ENCODE data around the gene PBX4. TPM values are rescaled to one million over a fixed set of nuclear protein-coding genes. Genes with fewer than 3 reads are reported as not detected.
A peak's percentile ranks its signal among the peaks of the same experiment; 100 is the strongest.

PBX4 gene
- total RNA-seq, 1 experiment from 2014 or later, result 0.34 TPM

DNA sequence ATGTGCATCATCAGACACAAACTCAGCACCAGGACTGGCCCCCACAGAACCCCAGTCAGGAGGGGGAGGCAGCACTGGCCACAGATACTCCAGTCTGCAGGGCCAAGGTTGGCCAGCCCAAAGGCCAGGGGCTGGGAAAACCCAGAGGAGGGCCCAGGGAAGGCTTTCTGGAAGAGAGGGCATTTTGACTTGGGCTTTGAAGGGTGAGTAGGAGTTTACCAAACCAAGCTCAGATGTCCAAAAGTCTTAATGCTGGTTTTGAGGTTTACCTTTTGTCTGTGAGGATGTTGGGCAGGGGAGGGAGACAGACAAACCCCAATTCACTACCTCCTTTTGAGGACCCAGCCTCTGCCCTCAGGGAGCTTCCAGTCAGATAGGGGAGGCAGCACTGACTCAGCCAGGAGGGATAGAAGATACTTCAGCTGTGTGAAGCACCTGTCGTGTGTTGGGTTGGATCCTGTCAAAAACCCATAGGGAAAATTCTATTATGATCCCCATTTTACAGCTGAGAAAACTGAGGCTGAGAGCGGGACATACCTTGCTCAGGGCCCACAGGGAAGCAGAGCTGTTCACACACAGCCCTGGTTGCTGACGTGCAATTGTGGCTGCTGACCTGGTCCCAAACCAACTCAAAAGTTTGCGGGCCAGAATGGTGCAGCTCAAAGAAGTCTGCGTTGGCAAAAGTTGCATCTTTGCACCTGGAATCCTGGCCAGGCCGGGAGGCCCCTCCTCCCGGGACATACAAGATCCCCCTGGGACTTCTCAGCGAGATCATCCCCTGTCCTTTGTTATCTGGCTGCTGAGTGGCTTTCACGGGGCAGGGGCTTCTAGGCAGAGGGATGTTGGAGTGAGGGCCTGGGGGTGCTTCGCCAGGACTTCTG, 67.3 kb downstream of the PBX4 start:
- no peak for DNase-seq (ENCODE audit: low read depth, low spot score)
- in situ Hi-C loops (cut with HindIII; ENCODE audit: low pct_unique_long_range_greater_than_20kb, low sequenced_read_pairs), result no loop called here

DNA sequence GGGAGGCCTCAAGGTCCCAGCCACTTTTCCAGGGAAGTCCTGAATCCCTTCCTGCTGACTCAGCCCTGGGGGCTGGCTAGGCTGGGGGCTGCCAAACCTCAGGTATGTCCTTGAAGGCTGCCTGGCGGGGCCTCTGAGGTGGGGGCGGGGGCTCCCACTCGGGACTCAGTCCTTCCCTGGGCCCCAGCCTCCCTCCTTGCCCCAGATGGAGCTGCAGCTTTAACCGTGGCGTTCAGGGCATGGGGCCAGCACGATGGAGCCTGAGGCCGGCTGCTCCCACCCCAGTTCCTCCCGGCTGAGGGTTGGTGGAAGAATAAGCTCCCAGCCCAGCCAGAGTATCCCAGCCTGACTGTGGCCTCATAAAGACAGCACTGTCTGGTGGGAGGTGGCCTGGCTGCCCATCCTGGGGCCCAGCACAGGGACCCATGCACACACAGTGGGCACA, 68.0 kb downstream of the PBX4 start:
- in situ Hi-C loops (cut with HindIII; ENCODE audit: low pct_unique_long_range_greater_than_20kb, low sequenced_read_pairs), result no loop called here

DNA sequence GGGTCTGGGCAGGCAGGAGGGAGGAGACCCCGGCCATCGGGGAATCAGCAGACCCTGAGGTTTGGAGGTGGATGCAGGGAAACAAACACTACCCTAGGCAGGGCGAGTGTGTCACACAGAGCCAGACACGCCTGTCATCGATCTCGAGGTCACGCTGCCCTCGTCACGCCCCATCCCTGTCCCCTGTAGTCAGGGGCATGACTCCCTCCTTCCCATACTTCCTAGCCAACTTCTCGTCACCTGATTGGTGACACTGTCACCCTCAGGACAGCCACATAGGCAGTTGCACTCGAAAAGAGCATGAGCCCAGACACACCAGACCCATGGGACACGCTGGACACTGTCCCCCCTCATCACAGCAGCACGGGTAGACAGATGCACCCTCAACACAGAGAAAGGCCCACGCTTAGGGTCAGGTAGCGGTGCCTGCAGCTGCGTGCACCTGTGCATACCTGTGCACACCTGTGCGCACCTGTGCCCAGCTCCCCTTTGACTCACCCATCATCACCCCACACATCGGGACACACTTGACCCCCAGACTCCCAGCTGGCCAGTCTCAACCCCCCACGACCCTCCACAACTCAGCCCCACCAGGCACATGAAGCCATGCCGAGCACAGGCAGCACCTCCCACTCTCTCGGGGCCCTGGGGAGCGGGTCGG, 68.6 kb downstream of the PBX4 start:
- in situ Hi-C loops (cut with HindIII; ENCODE audit: low pct_unique_long_range_greater_than_20kb, low sequenced_read_pairs), result no loop called here
- no peak for DNase-seq (ENCODE audit: low read depth, low spot score)

More for the DNA sequence above, 68.0 kb downstream of the PBX4 start:
- DNase-seq (ENCODE audit: low read depth, low spot score), result no peak

GRCh38 chr19:19548915-19549759, 69.3 kb downstream of the PBX4 start:
- in situ Hi-C loops (cut with HindIII; ENCODE audit: low pct_unique_long_range_greater_than_20kb, low sequenced_read_pairs), result no loop called here
- DNase-seq (ENCODE audit: low read depth, low spot score), result no peak

- no peak for DNase-seq (ENCODE audit: low read depth, low spot score)
- in situ Hi-C loops (cut with HindIII; ENCODE audit: low pct_unique_long_range_greater_than_20kb, low sequenced_read_pairs), result no loop called here
These were observed 70.7 kb downstream of the PBX4 start for GRCh38 chr19:19547674-19548336.

DNA sequence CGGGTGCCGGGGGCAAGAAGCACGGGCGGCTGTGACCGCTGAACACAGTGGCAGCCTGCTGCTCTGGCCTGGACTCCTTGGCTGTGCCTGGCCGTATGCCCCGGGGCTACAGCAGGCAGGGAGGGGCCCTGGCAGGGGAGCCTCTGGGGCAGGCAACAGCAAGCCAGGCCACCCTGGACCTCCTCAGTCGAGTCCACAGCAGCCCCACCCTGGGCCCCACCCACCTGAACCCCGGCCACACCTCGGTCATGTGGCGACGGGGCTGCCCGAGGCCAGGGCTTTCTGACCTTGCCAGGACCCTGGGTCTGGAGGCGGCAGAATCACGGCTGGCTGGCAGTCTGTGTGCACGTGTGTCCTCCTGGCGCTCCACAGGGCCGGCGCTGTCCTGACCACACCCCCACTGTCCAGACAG, 71.7 kb downstream of the PBX4 start:
- no peak for DNase-seq (ENCODE audit: low read depth, low spot score)
- in situ Hi-C loops (cut with HindIII; ENCODE audit: low pct_unique_long_range_greater_than_20kb, low sequenced_read_pairs), result no loop called here

- in situ Hi-C loops (cut with HindIII; ENCODE audit: low pct_unique_long_range_greater_than_20kb, low sequenced_read_pairs), result no loop called here
- no peak for DNase-seq (ENCODE audit: low read depth, low spot score)
These were observed 72.8 kb downstream of the PBX4 start for GRCh38 chr19:19545707-19546106.

DNA sequence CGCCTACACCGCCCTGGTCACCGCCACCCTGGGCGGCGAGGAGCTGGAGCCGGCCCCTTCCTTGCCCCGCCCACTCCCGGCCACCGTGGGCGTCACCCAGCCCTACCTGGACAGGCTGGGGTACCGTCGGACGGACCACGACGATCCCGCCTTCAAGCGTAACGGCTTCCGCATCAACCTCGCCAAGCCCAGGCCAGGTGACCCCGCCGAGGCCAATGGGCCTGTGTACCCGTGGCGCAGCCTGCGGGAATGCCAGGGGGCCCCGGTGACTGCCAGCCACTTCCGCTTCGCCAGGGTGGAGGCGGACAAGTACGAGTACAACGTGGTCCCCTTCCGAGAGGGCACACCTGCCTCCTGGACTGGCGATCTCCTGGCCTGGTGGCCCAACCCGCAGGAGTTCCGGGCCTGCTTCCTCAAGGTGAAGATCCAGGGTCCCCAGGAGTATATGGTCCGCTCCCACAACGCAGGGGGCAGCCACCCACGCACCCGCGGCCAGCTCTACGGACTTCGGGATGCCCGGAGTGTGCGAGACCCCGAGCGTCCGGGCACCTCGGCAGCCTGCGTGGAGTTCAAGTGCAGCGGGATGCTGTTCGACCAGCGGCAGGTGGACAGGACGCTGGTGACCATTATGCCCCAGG, 73.4 kb downstream of the PBX4 start:
- DNase-seq (ENCODE audit: low read depth, low spot score), result no peak
- in situ Hi-C loops (cut with HindIII; ENCODE audit: low pct_unique_long_range_greater_than_20kb, low sequenced_read_pairs), result no loop called here

DNA sequence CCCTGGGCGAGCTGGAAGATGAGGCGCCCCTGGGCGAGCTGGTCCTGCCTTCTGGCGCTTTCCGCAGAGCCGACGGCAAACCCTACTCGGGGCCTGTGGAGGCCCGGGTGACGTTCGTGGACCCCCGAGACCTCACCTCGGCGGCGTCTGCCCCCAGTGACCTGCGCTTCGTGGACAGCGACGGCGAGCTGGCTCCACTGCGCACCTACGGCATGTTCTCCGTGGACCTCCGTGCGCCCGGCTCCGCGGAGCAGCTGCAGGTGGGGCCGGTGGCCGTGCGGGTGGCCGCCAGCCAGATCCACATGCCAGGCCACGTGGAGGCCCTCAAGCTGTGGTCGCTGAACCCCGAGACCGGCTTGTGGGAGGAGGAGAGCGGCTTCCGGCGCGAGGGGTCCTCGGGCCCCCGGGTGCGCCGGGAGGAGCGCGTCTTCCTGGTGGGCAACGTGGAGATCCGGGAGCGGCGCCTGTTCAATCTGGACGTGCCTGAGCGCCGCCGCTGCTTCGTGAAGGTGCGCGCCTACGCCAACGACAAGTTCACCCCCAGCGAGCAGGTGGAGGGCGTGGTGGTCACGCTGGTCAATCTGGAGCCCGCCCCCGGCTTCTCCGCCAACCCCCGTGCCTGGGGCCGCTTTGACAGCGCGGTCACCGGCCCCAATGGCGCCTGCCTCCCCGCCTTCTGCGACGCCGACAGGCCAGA, 74.1 kb downstream of the PBX4 start:
- in situ Hi-C loops (cut with HindIII; ENCODE audit: low pct_unique_long_range_greater_than_20kb, low sequenced_read_pairs), result no loop called here

DNA sequence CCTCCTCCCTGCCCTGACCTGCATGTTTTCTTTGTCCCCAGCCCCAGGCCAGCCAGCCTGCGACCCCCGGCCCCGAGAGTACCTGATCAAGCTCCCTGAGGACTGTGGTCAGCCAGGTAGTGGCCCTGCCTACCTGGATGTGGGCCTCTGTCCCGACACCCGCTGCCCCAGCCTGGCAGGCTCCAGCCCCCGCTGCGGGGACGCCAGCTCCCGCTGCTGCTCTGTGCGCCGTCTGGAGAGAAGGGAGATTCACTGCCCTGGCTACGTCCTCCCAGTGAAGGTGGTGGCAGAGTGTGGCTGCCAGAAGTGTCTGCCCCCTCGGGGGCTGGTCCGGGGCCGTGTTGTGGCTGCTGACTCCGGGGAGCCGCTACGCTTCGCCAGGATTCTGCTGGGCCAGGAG, 74.8 kb downstream of the PBX4 start:
- in situ Hi-C loops (cut with HindIII; ENCODE audit: low pct_unique_long_range_greater_than_20kb, low sequenced_read_pairs), result no loop called here
- no peak for DNase-seq (ENCODE audit: low read depth, low spot score)

More for the DNA sequence above, 74.1 kb downstream of the PBX4 start:
- no peak for DNase-seq (ENCODE audit: low read depth, low spot score)

- in situ Hi-C loops (cut with HindIII; ENCODE audit: low pct_unique_long_range_greater_than_20kb, low sequenced_read_pairs), result no loop called here
- DNase-seq (ENCODE audit: low read depth, low spot score), result no peak
These were observed 75.4 kb downstream of the PBX4 start for GRCh38 chr19:19543101-19543500.

DNA sequence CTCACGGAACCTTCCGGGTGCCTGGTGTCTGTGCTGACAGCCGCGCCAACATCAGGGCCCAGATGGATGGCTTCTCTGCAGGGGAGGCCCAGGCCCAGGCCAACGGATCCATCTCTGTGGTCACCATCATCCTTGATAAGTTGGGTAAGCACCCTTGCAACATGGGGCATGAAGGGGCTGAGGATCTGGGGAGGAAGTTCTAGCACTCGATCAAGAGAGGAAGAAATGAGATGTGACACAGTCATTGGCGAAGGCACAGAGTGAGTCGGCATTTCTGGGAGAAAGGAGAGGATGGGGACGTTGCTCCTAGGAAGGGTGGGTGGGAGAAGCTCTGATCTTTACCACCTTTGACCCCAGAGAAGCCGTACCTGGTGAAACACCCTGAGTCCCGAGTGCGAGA, 76.0 kb downstream of the PBX4 start:
- in situ Hi-C loops (cut with HindIII; ENCODE audit: low pct_unique_long_range_greater_than_20kb, low sequenced_read_pairs), result no loop called here
- DNase-seq (ENCODE audit: low read depth, low spot score), result no peak

GRCh38 chr19:19541616-19542015, 76.9 kb downstream of the PBX4 start:
- no peak for DNase-seq (ENCODE audit: low read depth, low spot score)

DNA sequence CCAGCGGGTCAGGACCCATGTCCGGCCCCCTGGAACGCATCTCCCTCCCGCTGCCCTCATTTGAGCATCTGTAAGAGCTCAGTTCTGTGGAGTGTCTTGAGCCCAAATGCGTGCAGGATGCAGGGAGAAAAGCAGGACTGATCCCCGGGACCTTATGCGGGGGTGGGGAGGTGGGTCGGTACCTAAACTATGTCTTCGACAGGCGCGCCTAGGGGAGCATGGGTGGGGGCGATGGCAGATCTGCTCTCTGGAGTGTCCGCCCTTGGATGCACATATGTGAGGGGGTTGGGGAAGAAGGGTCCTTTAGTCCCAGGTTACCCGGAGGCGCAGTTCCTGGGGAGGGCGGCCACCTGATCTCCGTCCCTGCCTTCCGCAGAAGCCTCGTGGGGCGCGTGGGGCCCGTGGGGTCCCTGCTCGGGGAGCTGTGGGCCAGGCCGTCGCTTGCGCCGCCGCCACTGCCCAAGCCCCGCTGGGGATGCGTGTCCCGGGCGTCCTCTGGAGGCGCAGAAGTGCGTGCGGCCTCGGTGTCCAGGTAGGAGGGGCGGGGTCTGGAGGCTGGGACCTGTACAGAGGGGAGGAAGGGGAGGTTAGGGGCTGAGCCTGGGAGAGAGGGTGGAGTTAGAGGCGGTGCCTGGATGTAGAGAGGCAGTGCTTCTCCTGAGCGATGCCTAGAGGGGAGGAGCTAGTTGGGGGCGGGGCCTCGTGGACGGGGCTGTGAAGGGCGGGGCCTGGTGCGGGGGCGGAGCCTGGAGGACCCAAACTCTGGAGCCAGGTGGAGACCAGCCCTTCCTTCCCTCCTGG, 77.6 kb downstream of the PBX4 start:
- DNase-seq (ENCODE audit: low read depth, low spot score), result peak; percentile 50
- in situ Hi-C loops (cut with HindIII; ENCODE audit: low pct_unique_long_range_greater_than_20kb, low sequenced_read_pairs), result no loop called here

More at GRCh38 chr19:19541616-19542015, 76.9 kb downstream of the PBX4 start:
- in situ Hi-C loops (cut with HindIII; ENCODE audit: low pct_unique_long_range_greater_than_20kb, low sequenced_read_pairs), result no loop called here

- no peak for DNase-seq (ENCODE audit: low read depth, low spot score)
- in situ Hi-C loops (cut with HindIII; ENCODE audit: low pct_unique_long_range_greater_than_20kb, low sequenced_read_pairs), result no loop called here
These were observed 78.3 kb downstream of the PBX4 start for GRCh38 chr19:19540064-19540714.

All from SK-MEL-5 (cell line).